Stimulated activated CD8-positive, alpha-beta memory T cell treated with anti-CD3 and anti-CD28 coated beads, Interleukin-15, amount 100 ng/mL, for 48 hours (primary cell): ENCODE results near the gene FTCDNL1.

Source experiments
- DNase-seq, 2 donors: peaks; one replicate each; pipeline ENCODE4 v3.0.0-alpha.2; 2020; ENCODE audit warnings: low read depth in 2 of 2

The FTCDNL1 gene

DNA sequence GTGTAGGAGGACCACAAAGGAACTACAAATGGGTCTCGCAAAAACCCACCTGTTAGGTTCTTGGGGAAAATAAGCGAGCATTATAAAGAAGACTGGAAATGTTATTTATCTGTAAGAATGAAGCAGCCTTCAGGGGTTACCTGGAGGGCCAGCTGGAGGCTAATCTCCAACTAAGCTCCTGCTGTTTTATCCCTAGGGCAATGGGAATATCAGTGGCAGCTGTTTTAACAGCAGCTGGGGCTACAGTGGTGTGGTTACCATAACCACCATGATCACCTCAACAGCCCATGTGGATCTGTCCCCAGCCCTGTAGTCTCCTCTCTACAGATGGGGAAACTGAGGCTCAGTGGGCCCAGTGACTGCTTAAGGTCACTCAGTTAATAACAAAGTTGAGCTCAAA lies 108.1 kb downstream of the FTCDNL1 start:
- no peak for DNase-seq

GRCh38 chr2:199740111-199740428 lies 110.9 kb downstream of the FTCDNL1 start:
- DNase-seq, result no peak

- peak; percentile 27 to 28 for DNase-seq
Measured at GRCh38 chr2:199739413-199740110, 111.4 kb downstream of the FTCDNL1 start.

- DNase-seq, result no peak
Measured at GRCh38 chr2:199738727-199739412, 112.1 kb downstream of the FTCDNL1 start.

DNA sequence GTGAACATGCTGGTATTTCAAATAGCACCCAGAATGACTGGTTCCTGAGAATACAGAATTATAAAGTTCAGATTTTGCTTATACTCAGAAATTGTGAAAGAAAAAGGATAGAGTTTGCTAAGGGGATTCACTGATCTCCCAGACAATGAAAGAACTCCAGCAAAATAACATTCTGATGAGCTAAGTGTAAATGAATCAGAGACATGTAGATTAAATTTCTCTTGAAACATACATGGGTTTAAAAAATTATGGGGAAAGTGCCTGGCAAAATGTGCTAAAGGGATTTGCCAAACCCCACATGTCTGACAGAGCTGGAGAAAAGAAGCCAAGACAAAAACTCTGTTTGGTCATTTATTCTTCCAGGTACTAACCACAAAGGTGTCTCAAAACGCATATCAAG lies 116.3 kb downstream of the FTCDNL1 start:
- DNase-seq, result no peak

DNA sequence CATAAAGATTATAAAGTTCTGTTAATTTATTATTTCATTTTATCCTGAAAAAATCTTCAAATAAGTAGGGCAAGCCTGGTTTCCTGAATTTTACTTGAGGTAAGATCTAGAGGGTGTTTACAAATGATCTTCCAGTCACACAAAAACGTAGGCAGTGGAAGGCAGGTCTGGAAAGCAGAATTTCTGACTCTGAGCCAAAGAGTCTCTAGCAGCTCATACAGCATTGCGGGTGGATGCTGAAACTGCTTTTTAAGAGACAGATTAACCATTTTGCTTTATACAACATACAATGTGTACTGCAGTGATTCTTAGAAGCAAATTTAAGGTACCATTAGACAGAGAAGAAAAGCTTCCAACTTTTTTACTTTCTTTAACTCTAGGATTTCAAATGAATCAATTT lies 117.0 kb downstream of the FTCDNL1 start:
- DNase-seq, result no peak

DNA sequence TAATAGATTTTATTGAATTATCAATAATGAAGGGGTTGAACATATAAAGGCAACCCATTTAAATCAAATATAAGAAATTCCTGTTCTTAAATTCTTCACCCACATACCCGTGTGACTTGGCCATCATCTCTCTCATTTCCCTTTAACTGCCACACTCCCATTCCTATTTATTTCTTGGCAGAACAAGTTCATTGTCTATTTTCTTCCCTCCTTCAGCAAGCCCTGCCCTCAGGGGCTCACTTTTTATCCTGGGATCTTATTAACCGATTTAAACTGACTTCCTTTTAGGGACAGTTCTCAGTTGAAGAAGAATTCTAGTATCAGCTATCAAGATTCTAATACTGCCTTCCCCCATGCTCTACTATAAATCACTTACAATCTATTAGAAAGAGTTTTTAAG lies 123.2 kb downstream of the FTCDNL1 start:
- DNase-seq, result no peak

GRCh38 chr2:199727306-199727705 lies 123.7 kb downstream of the FTCDNL1 start:
- no peak for DNase-seq

- DNase-seq, result no peak
Measured at GRCh38 chr2:199718074-199718473, 132.9 kb downstream of the FTCDNL1 start.

DNA sequence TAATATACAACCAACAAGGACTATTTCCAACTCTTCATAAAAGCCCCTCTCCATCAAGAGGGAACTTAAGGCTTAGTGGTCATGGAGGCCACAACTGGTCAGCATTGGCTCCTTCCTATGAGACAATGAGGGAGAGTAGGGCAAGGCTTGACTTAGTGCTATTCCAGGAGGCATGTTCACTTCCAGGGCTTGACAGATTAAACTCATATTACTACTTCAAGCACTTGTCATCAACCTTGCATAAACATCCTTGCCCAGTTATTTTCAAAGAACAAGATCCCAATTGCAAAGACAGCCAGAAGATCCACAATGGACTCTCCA lies 133.4 kb downstream of the FTCDNL1 start:
- DNase-seq, result no peak

- DNase-seq, result no peak
Measured at GRCh38 chr2:199716807-199717586, 134.0 kb downstream of the FTCDNL1 start.

GRCh38 chr2:199713746-199714145 lies 137.2 kb downstream of the FTCDNL1 start:
- no peak for DNase-seq

- no peak for DNase-seq
Measured at GRCh38 chr2:199710551-199710950, 140.4 kb downstream of the FTCDNL1 start.
